Tibial artery (tissue), 4 donors: ENCODE data around the gene TIGAR.

Source experiments
- DNase-seq, 2 donors: peaks; one replicate each; pipeline ENCODE4 v3.0.0-alpha.2; 2019
- H3K27ac ChIP-seq, 2 donors: fragments of 200-600 bp; sonication (generic) in 1 of 2; 1 replicate in 1 of 2; 2 replicates in 1 of 2; pipeline ENCODE4 v1.5.1; 2018 to 2019; ENCODE audit warnings: mild to moderate bottlenecking in 1 of 2
- H3K27me3 ChIP-seq, 2 donors: fragments of 200-600 bp; sonication (generic) in 1 of 2; one replicate each; pipeline versions ENCODE4 v1.5.1 to v1.6.0; 2016 to 2019
- H3K36me3 ChIP-seq, 3 donors: fragments of 200-600 bp; sonication (generic) in 2 of 3; one replicate each; pipeline ENCODE4 v1.5.1; 2016 to 2019; ENCODE audit warnings: mild to moderate bottlenecking in 2 of 3
- H3K4me1 ChIP-seq, 4 donors: fragments of 200-600 bp; sonication (generic) in 2 of 4; 1 replicate in 3 of 4; 2 replicates in 1 of 4; pipeline ENCODE4 v1.5.1; 2016 to 2019
- H3K4me3 ChIP-seq, 2 donors: fragments of 200-600 bp; sonication (generic) in 1 of 2; 1 replicate in 1 of 2; 2 replicates in 1 of 2; pipeline ENCODE4 v1.5.1; 2018 to 2019; ENCODE audit warnings: mild to moderate bottlenecking in 2 of 2
- H3K9me3 ChIP-seq, 3 donors: fragments of 200-600 bp; sonication (generic) in 1 of 3; one replicate each; pipeline ENCODE4 v1.5.1; 2016 to 2019
- CTCF ChIP-seq, 2 experiments: fragments of 200-600 bp in 1 of 2; fragments of 450-650 bp in 1 of 2; IDR thresholded peaks; one replicate each; pipeline ENCODE4 v1.5.1; 2017 to 2019; ENCODE audit warnings: antibody characterized with exemption in 2 of 2, mild to moderate bottlenecking in 1 of 2, moderate library complexity in 1 of 2
- intact Hi-C: fragments of 100-400 bp; cut with DNase I; formaldehyde crosslinking; loops from one replicate; pipeline ENCODE4 v1.15.0; 2023; ENCODE audit warnings: low total_unique reads

Gene TIGAR

GRCh38 chr12:4273652-4274395, 47.2 kb upstream of the TIGAR start, which contains the start of gene CCND2:
TSS of gene CCND2 (plus strand) at chr12:4273762. CDS start at chr12:4274041, 279 bp downstream.
- H3K36me3 ChIP-seq: peaks cover 0 to 6% (median 4%) of the 10 kb centered on the region in 3 donors
- peaks cover 0 to 19% of the 10 kb centered on the region in 2 donors for H3K27me3 ChIP-seq
- no peak for TF ChIP-seq CTCF (IDR thresholded peaks at IDR 0.05)
- H3K9me3 ChIP-seq: no peaks in the 10 kb centered on the region
- peak; percentile 93 to 96 for DNase-seq
- H3K4me1 ChIP-seq: peaks cover 0 to 75% (median 67%) of the 10 kb centered on the region in 4 donors
- intact Hi-C loops: no loop called here
- H3K27ac ChIP-seq: peak within 1 kb of the TSS; percentile 91 to 93
- peak within 1 kb of the TSS; percentile 68 to 86 for H3K4me3 ChIP-seq

GRCh38 chr12:4274396-4275015, 46.5 kb upstream of the TIGAR start:
- Histone ChIP-seq H3K27ac (peak overlapping the region; percentile 91 to 93), H3K36me3 (peaks cover 4 to 13% (median 11%) of the 10 kb centered on the region in 3 donors), H3K9me3 (no peaks in the 10 kb centered on the region), H3K4me3 (peak overlapping the region; percentile 68 to 86), H3K4me1 (peaks cover 0 to 77% (median 66%) of the 10 kb centered on the region in 4 donors), H3K27me3 (peaks cover 0 to 19% of the 10 kb centered on the region in 2 donors)
- no peak for TF ChIP-seq CTCF (IDR thresholded peaks at IDR 0.05)
- intact Hi-C loops: loop anchor here (5.0 kb wide), 3 partner anchors 48 to 387 kb away; partner anchors contain the start of gene TIGAR
- no peak for DNase-seq

DNA sequence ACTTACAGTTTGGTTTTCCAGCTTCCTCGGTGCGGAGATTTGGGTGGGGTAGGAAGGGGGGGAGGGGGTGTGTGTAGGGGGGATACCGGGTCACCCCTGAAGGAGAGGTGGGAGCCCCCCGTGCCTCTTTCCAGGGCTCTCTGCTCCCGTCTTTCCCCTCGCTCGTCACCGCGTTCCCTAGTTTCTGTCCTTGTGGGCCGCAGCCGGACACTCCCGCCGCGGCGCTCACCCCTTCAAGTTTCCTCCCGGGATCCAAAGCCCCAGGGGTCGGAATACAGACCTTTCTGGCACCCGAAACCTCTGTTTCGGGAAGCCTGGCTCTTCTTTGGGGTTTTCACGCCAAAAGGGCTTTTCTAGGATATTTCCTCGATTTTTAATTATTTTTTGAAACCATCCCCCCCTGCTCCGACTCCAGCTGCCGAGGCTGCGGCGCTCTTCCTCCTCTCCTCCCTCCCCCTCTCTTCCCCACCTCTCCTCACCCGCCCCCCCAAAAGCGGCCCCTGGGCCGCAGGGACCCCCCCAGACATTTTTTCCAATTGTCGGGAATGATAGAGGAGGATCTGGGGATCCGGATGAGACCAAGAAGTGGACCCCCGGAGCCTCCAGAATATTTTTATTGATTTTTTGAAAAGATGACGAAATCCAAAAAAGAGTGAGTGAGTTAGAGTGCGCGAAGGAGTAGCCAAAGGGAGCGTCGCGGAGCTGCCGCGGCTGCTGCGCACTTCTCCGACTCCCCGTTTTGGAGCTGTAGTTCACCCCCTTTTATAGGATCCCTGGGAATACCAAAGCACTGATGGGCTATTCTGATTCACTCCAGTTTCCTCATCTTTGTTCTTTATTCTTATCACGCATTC, 45.8 kb upstream of the TIGAR start:
- no peak for DNase-seq
- peak overlapping the region; percentile 91 to 93 for H3K27ac ChIP-seq
- peak overlapping the region; percentile 68 to 86 for H3K4me3 ChIP-seq
- intact Hi-C loops: loop anchor here (5.0 kb wide), 3 partner anchors 47 to 388 kb away; partner anchors contain the start of gene TIGAR
- no peak for TF ChIP-seq CTCF (IDR thresholded peaks at IDR 0.05)
- H3K36me3 ChIP-seq: peaks cover 4 to 20% (median 14%) of the 10 kb centered on the region in 3 donors
- peaks cover 0 to 77% (median 60%) of the 10 kb centered on the region in 4 donors for H3K4me1 ChIP-seq
- H3K9me3 ChIP-seq: no peaks in the 10 kb centered on the region
- peaks cover 0 to 19% of the 10 kb centered on the region in 2 donors for H3K27me3 ChIP-seq

DNA sequence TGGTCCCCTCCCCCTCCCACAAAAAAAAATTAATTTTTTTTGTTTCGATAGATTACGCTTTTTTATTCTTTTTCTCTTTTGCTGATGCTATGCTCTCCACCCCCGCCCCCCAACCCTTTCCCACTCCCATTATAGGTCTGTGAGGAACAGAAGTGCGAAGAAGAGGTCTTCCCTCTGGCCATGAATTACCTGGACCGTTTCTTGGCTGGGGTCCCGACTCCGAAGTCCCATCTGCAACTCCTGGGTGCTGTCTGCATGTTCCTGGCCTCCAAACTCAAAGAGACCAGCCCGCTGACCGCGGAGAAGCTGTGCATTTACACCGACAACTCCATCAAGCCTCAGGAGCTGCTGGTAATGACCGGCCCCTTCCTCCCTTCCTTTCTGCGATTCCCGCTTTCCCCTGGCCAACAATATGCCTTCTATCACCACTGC, 45.1 kb upstream of the TIGAR start:
- intact Hi-C loops: loop anchor here (2.0 to 5.0 kb wide), 4 partner anchors 46 to 389 kb away; partner anchors contain the start of gene TIGAR
- DNase-seq: peak in 1 of 2 donors; percentile 50
- H3K36me3 ChIP-seq: peaks cover 4 to 26% (median 14%) of the 10 kb centered on the region in 3 donors
- H3K4me1 ChIP-seq: peaks cover 0 to 77% (median 60%) of the 10 kb centered on the region in 4 donors
- TF ChIP-seq CTCF (IDR thresholded peaks at IDR 0.05): no peak
- no peaks in the 10 kb centered on the region for H3K9me3 ChIP-seq
- H3K27ac ChIP-seq: peak overlapping the region; percentile 91 to 93
- H3K27me3 ChIP-seq: peaks cover 0 to 13% of the 10 kb centered on the region in 2 donors
- peak overlapping the region; percentile 68 to 86 for H3K4me3 ChIP-seq
